GM18858 (cell line): Measurements from ENCODE around the gene DDX31.

Source experiments
- ATAC-seq: cut with Tn5 transposase; IDR thresholded peaks from one replicate; pipeline ENCODE4 v1.9.1; 2021; ENCODE audit not compliant: unreplicated experiment

DDX31 gene

DNA sequence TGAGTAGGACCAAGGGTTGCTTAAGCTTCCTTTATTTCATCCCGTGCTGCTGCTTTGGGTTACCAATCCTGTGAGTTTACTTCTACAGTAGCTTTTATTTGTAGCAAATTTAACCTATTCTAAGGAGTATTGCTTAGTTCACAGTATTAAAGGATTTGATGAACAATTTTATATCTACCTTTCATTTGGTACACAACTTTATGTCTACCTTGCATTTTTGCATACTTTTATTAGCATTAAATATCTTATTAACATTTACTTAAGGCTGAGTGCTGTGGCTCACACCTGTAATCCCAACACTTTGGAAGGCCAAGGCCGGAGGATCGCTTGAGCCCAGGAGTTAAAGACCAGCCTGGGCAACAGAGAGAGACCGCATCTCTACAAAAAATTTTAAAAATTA lies 4.7 kb upstream of the DDX31 start:
- no peak for ATAC-seq

DNA sequence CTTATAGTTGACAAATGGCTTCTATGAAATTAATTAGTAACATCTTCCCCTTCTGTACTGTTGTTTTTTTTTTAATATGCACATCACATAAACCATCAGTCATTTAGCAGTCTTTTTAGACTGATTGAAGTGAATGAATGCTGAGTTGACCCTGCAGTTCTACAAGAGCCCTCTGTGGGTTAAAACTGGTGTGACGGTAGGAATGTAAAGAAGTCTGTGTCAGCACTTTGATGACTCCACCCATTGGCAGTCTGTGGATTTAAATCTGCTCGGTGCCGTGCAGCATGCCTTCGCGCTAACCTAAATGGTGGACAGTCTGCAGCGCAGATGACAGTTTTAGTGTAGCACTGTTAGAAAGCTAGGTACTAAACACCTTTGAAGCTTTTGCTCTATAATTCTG lies 3.6 kb upstream of the DDX31 start:
- ATAC-seq, result no peak

DNA sequence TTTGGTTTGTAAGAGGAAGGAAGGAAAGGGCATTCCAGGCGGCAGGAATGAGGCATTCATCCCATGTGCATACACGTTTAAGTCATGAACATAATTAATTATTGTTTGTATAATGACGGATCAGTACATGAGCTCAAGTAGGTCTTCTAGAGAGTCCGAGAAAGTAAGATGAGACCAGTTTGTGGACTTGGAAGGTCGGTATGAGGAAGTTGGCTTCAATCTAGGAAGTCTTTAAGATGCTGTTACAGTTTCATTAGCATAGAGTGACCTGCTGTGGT lies 2.6 kb upstream of the DDX31 start:
- ATAC-seq, result no peak

DNA sequence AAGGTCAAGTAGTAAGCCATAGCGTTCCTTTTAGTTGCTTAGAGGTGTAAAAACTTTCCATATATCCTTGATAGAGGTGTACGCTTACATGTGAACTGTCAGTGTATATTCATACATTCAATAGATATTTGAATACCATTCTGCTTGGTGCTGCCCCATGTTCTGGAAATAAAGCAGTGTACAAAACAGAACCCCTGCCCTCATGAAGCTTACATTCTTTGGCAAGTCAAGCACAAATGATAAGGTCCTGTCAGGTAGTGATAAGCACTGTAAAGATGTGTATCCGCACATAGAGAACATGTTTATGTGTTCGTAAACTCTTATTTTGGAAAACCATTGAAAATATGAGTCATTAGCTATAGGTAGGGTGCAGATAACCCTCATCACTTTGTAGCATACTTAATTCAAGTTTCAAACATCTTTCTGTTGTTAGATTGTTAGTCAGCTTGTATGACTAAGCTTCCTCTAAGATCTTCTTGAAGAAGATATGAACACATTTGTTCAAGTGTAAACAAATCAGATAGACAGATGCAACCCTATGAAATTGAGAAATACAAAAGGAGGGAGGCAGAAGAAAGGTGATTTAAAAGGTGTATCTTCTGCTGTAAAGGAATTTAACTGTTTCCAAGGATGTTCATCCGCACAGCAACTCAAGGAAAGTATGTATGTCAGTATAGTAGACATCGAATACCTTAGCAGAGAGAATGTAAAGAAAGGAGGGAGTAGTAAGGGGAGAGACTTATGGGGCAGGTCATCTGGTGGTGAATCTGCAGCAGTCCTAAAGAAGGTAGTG lies 2.0 kb upstream of the DDX31 start:
- no peak for ATAC-seq

GRCh38 chr9:132670457-132671391 lies 941 bp upstream of the DDX31 start, which contains the start of gene GTF3C4:
Gene GTF3C4, plus strand, starts transcription at chr9:132670464. Its CDS starts 135 bp downstream, at chr9:132670599.
- ATAC-seq, result peak; percentile 19

DNA sequence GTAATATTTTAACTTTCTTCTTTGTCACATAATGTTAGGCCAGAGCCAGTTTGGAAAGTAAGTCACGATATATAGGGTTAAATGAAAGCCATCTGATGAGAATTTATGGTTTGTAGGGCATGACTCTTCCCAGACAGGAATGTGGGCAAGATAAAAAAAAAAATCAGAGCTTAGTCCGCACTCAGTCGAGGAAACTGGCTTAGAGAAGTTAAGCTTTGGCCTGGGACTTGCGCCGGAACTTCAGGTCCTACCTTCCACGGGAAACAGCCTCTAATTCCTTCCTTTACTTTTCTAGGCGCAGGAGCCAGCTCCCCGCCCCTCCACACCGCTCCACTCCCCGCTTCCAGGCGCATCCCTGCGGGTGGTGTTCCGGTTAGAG lies 475 bp downstream of the DDX31 start:
- no peak for ATAC-seq

GRCh38 chr9:132663851-132664250 lies 5.9 kb downstream of the DDX31 start:
- no peak for ATAC-seq

GRCh38 chr9:132663117-132663516 lies 6.7 kb downstream of the DDX31 start:
- ATAC-seq, result no peak

DNA sequence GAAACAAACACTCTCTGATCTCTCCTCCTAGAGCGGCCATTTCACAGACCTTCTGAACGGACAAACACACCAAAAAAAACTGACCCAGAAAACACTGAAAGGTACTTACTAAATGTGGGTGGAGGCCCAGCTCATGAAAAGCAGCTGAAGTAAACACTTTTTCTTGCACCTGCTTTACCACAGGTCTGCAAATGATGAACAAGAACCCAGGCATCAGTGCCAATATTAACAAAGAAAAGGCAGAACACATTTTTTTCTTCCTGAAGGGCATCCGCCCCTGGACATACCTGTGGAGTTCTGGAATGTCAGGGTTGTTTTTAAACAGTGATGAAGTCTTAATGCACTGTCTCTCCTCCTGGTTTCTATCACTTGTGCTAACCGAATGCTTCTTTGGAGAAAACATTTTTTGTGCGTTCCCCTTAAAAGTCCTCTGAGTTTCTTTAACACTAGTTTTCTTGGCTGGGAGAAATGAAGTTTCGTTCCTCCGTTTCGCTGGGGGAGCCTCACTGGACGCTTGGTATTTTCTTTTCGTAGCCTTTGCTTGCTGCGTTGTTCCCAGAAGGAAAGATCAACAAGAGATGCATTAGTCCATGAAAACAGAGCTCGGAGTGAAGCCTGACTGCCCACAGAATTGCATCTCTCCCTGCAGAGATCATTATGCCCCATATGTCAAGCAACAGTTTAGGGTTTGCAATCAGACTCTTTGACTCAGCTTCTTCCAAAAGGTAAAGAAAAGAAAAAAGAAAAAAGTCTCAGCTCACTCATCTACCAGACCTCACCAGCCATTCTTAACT lies 7.4 kb downstream of the DDX31 start:
- no peak for ATAC-seq

DNA sequence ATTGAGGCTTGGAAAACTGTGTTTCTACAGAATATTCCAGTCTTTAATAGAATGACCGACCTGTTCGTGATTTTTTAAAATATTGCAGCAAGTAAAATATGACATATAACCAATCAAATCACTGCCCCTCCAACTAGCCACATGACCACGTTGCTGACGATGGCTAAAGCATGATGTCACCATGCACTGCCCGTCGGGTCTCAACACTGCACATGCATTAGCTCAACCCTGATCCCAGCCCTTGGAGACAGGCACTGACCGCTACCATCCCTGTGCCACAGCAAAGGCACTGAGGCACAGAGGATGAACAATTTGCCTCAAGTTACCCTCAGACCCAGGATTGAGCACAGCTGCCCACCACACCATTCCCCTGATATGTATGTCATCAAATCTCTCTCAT lies 13.5 kb downstream of the DDX31 start:
- no peak for ATAC-seq

- ATAC-seq, result no peak
These were observed 18.5 kb downstream of the DDX31 start for GRCh38 chr9:132651259-132651658.

DNA sequence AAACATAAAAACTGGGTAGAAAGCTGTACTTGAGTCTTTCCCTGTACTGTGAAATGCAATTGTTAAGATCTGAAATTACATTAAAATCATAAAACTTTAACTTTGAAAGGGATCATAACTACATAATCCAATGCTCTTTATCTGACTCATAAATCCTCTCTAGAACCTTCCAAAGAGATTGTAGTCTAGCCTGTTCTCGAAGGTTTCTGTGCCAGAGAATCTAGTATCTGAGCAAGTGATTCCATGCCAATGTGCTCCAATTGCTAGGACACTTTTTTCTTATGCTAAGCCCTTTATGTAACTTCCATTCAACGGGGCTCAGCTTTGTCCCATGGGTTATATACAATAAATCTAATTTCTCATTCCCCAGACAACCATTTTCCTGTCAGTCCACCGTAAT lies 21.1 kb downstream of the DDX31 start:
- ATAC-seq, result no peak

- no peak for ATAC-seq
These were observed 21.5 kb downstream of the DDX31 start for GRCh38 chr9:132648283-132648682.

DNA sequence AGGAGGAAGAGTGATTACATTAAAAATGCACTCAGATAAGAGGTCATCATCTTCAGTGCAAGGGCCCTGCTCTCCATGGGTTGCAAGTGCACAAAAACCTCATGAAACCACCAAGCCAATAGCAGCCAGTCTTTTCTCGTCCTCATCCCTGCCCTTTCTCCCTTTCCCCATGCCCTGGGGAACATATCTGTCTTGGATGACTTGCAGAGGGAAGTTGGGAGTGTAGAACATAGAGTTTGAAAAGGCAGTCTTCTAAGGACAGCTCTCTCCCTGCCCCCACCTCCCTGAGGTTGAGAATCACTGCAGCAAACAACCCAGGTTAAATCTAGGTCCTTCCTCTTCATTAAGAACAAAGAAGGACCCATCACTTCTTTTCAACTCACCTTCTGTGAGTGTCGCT lies 22.0 kb downstream of the DDX31 start:
- ATAC-seq, result no peak

GRCh38 chr9:132647355-132647754 lies 22.4 kb downstream of the DDX31 start:
- ATAC-seq, result no peak

GRCh38 chr9:132646726-132647125 lies 23.1 kb downstream of the DDX31 start:
- ATAC-seq, result no peak

- no peak for ATAC-seq
These were observed 24.1 kb downstream of the DDX31 start for GRCh38 chr9:132645711-132646110.

DNA sequence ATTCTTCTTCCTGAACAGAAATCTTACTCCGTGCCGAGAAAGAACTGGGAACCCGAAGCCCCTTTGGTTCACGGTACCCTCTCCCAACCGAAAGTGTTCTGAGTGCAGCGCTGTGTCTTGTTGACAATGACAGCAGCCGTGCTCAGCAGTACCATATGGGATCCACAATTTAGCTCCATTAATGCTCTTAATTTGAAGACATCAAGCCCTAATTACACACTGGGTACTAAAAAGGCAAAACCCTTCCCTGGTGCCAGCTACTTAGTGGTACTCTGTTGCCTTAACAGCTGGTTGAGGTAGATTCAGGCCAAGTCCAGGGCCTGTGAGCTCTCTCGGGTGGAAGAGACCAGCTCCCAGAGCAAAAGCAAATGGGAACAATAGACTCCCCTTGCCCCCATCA lies 24.5 kb downstream of the DDX31 start:
- ATAC-seq, result no peak

DNA sequence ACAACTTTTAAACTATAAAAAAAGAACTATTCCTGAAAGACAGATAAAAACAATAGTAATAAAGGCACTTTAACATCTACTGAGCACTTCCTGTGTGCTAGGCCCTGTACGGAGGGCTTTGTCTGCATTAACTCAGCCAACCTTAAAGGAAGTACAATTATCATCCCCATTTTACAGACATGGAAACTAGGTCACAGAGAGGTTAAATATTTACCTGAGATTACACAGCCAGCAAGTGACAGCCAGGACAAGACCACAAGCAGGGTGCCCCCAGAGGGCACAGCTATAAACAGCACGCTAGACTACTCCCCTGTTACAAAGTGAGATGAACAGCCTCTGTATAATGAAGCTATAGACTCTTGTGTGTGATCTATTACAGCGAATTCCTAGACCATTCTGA lies 25.5 kb downstream of the DDX31 start:
- no peak for ATAC-seq

GRCh38 chr9:132641216-132641615 lies 28.6 kb downstream of the DDX31 start:
- no peak for ATAC-seq

DNA sequence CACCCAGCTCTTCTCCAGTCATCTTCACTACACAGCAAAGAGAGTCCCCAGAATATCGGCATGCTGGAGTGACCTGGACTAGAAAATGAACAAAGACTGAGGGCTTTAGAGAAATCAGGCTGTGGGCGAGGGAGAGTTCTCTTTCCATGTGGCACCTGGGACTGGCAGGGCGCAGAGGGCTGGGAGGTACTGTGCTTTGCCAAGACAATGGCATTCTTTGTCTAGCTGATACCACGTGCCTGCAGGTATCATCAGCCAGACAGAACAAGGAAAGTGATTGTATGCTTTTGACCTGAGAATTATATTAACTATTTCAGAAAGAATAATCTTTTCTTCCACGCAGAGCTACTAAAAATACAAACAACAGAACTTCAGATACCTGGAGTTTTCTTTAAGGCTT lies 30.5 kb downstream of the DDX31 start:
- no peak for ATAC-seq

DNA sequence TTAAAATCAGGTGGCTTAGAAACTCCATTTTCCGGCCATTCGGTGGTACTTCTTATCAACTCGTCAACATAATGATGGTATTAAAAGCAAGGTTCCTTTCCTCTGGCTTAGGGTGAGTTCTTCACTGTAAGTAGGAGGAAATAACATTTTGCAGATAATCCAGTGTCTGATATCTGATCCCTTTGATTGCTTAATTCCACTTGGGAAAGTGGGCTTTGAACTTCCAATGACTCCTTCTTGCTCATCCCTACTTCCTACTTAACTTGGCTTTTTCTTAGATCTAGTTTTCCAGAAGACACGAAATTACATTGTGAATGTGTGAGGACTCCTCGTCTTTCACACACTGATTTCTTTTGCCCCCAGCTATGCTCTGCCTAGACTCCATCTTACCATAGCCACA lies 31.5 kb downstream of the DDX31 start:
- ATAC-seq, result no peak
